Heart right ventricle (tissue), 16 donors: Measurements from ENCODE around the gene SLC39A11. TPM values are rescaled to one million over a fixed set of nuclear protein-coding genes. Genes with fewer than 3 reads are reported as not detected.

ENCODE experiments used
- ATAC-seq, 8 donors: fragments of 200-7000 bp; cut with Tn5 transposase; one replicate each; pipeline ENCODE4 v1.9.1; 2020; ENCODE audit warnings: mild to moderate bottlenecking in 8 of 8, moderate library complexity in 8 of 8, moderate number of reproducible peaks in 1 of 8
- DNase-seq, 2 donors: peaks; one replicate each; pipeline ENCODE4 v3.0.0-alpha.2; 2020
- H3K27ac ChIP-seq, 10 donors: fragments of 200-600 bp; sonication (generic) in 2 of 10; one replicate each; pipeline versions ENCODE4 v1.5.0 to v1.8.0; 2020 to 2022; ENCODE audit warnings: mild to moderate bottlenecking in 3 of 10
- H3K27me3 ChIP-seq, 7 donors: fragments of 200-600 bp; one replicate each; pipeline ENCODE4 v1.8.0; 2021 to 2022; ENCODE audit warnings: mild to moderate bottlenecking in 2 of 7
- H3K36me3 ChIP-seq, 9 donors: fragments of 200-600 bp; sonication (generic) in 1 of 9; one replicate each; pipeline versions ENCODE4 v1.5.0 to v1.8.0; 2020 to 2022; ENCODE audit warnings: mild to moderate bottlenecking in 2 of 9
- H3K4me1 ChIP-seq, 9 donors: fragments of 200-600 bp; sonication (generic) in 1 of 9; one replicate each; pipeline versions ENCODE4 v1.5.0 to v1.8.0; 2020 to 2022; ENCODE audit warnings: mild to moderate bottlenecking in 4 of 9
- H3K4me3 ChIP-seq, 10 donors: fragments of 200-600 bp; sonication (generic) in 2 of 10; one replicate each; pipeline versions ENCODE4 v1.5.0 to v1.8.0; 2020 to 2022; ENCODE audit warnings: mild to moderate bottlenecking in 7 of 10, moderate library complexity in 2 of 10
- H3K9me3 ChIP-seq, 11 donors: fragments of 200-600 bp in 10 of 11; sonication (generic) in 2 of 11; one replicate each; pipeline versions ENCODE4 v1.5.0 to v1.8.0; 2013 to 2022; ENCODE audit warnings: mild to moderate bottlenecking in 2 of 11, control low read depth in 1 of 11, moderate library complexity in 1 of 11
- WGBS, 2 donors: extraction: QIAGEN DNeasy Blood & Tissue Kit; methylation state at CpG; one replicate each; pipeline ENCODE4 v1.1.7; 2013; ENCODE audit warnings: inconsistent platforms in 1 of 2; 5-methylcytosine and 5-hydroxymethylcytosine counted together
- intact Hi-C, 10 donors: fragments of 100-400 bp; cut with DNase I; formaldehyde crosslinking; loops; one replicate each; pipeline versions ENCODE4 v1.11.1 to v1.14.2; 2022
- polyA plus RNA-seq, 2 donors: library from polyadenylated mRNA; stranded (reverse); fragments of 200-250 nt; gene quantifications; one replicate each; pipeline ENCODE4 v1.2.3, GENCODE V29; 2013
- total RNA-seq, 10 donors: library from RNA; stranded (reverse); fragmentation: NEBNext Ultra II Directional in 3 of 10; extraction: Animal tissue kit (Norgen Biotek cat#: 25700) in 3 of 10; gene quantifications; one replicate each; pipeline versions ENCODE4 v1.2.1 to v1.2.4, GENCODE V29; 2021 to 2023
- TF ChIP-seq, protein P1 (sequence below), 9 donors: fragments of 200-600 bp; sonication (generic) in 2 of 9; IDR thresholded peaks; one replicate each; pipeline versions ENCODE4 v1.5.0 to v1.8.0; 2021 to 2022; ENCODE audit warnings: antibody characterized with exemption in 9 of 9, mild to moderate bottlenecking in 5 of 9, moderate library complexity in 1 of 9
- donor health status: Arrhythmogenic right ventricular cardiomyopathy.
- donor health status: ischemic (EF 13 %, LVEDD 7.1; RV severe dilation, severe dysfunction).
- donor health status: healthy with polysubstance abuse.
- donor health status: DM: no; HTN: yes; CAD: no.
- donor health status: DM: no; HTN: no; CAD: no.
- donor health status: ischemic (EF 25% LVEDD 6.9; RV normal size, moderate dysfunction).
- donor health status: ischemic (EF 25% LVEDD 5.7; RV mildly dilated, moderate dysfunction).
- donor health status: healthy.
- donor health status: DM: yes; HTN: yes; CAD: no.
- donor health status: Ischemic cardiomyopathy.
- donor health status: ischemic (EF 35%, LVEDD 5.7; RV mildly dilated, moderate dysfunction).
- donor health status: nonischemic (EF 11% LVEDD 7.7; RV severe dilation, severe dysfunction).
- donor health status: DM: yes; HTN: yes; CAD: no.
- donor health status: PGD.
- donor health status: ischemic (EF 29% LVEDD 5.4; RV normal size, mild dysfunction).
- donor health status: nonischemic (EF 23%, LVEDD 6.1; RV moderate dilation, normal function).

SLC39A11 gene
- total and polyA plus RNA-seq, 12 donors, result 2.4 to 11.3 (median 6.4) TPM

DNA sequence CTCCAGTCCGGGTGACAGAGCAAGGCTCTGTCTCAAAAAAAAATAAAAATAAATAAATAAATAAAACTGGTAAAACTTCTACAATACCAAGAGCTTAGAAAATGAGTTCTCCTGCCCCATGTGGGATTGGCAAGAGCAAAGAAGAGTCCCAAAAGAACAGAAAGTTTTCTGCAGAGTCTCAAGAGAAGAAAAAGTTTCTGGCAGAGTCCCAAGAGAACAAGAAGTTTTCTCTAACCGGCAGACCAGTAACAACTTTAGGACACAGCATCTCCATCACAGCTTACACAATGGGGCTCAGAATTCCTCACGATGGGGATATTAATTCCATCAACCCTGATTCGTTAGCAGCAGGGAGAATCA is 1.1 kb downstream of the SLC39A11 start:
- peaks cover 0 to 8% (median 0%) of the 10 kb centered on the region in 7 donors for H3K27me3 ChIP-seq
- peak overlapping the region in 4 of 10 donors; percentile 54 to 76 (median 64) for H3K27ac ChIP-seq
- intact Hi-C loops, result loop anchor here in 3 of 10 donors (2.0 to 5.0 kb wide), 4 partner anchors 49 to 104 kb away; no protein-coding TSS in a partner anchor
- ATAC-seq (peak in 1 of 8 donors; percentile 21), DNase-seq (no peak)
- no peaks in the 10 kb centered on the region for H3K9me3 ChIP-seq
- WGBS, 2 donors, result 46 to 55% methylated on average over 4 of the region's 4 CpGs
- H3K4me1 ChIP-seq, result peaks cover 2 to 32% (median 15%) of the 10 kb centered on the region in 9 donors
- peaks cover 0 to 21% (median 6%) of the 10 kb centered on the region in 9 donors for H3K36me3 ChIP-seq
- peak overlapping the region in 8 of 10 donors; percentile 55 to 79 (median 66) for H3K4me3 ChIP-seq
- TF ChIP-seq, protein P1, sequence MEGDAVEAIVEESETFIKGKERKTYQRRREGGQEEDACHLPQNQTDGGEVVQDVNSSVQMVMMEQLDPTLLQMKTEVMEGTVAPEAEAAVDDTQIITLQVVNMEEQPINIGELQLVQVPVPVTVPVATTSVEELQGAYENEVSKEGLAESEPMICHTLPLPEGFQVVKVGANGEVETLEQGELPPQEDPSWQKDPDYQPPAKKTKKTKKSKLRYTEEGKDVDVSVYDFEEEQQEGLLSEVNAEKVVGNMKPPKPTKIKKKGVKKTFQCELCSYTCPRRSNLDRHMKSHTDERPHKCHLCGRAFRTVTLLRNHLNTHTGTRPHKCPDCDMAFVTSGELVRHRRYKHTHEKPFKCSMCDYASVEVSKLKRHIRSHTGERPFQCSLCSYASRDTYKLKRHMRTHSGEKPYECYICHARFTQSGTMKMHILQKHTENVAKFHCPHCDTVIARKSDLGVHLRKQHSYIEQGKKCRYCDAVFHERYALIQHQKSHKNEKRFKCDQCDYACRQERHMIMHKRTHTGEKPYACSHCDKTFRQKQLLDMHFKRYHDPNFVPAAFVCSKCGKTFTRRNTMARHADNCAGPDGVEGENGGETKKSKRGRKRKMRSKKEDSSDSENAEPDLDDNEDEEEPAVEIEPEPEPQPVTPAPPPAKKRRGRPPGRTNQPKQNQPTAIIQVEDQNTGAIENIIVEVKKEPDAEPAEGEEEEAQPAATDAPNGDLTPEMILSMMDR (IDR thresholded peaks at IDR 0.05), result no peak

DNA sequence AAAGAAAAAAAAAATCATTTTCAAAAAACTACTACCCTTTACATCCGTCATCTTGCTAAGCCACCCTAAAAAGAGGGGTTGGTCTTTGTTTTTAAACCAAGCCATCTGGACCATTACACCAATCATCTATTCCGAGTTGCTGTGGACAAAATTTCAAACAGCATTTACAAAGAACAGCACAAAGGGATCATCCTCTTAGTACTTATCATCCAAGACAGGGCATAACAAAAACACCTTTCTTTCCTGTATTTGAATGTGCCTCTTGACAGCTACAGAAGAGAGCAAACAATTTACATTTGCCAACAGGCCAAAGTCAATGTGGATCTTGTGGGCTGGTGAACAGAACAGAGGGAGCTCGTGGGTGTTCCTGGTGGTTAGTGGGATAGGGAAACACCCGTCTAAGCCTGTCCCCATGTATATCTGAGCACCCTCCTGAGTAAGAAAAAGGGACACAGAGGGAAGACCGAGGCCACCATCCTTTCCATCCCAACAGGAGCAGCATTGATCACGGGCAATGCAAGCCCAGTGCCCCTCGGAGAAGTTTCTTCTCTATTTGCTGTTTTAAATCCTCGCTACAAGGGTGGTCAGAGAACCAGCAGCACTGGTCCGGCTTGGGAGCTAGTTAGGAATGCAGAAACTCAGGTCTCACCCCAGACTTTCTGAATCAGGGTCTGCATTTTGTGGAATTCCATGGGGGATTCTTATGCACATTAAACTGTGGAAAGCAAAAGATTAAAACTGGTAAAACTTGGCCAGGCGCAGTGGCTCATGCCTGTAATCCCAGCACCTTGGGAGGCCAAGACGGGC is 1.9 kb downstream of the SLC39A11 start:
- H3K27me3 ChIP-seq, result no peaks in the 10 kb centered on the region
- TF ChIP-seq, protein P1 (IDR thresholded peaks at IDR 0.05), result no peak
- no peak overlapping the region for H3K4me3 ChIP-seq
- ATAC-seq (no peak), DNase-seq (no peak)
- H3K4me1 ChIP-seq, result peaks cover 2 to 32% (median 15%) of the 10 kb centered on the region in 9 donors
- peaks cover 0 to 27% (median 6%) of the 10 kb centered on the region in 9 donors for H3K36me3 ChIP-seq
- no peaks in the 10 kb centered on the region for H3K9me3 ChIP-seq
- H3K27ac ChIP-seq, result no peak overlapping the region
- intact Hi-C loops, result loop anchor here in 3 of 10 donors (2.0 to 5.0 kb wide), 4 partner anchors 48 to 103 kb away; no protein-coding TSS in a partner anchor
- 92 to 93% methylated on average over 11 of the region's 11 CpGs for WGBS, 2 donors

DNA sequence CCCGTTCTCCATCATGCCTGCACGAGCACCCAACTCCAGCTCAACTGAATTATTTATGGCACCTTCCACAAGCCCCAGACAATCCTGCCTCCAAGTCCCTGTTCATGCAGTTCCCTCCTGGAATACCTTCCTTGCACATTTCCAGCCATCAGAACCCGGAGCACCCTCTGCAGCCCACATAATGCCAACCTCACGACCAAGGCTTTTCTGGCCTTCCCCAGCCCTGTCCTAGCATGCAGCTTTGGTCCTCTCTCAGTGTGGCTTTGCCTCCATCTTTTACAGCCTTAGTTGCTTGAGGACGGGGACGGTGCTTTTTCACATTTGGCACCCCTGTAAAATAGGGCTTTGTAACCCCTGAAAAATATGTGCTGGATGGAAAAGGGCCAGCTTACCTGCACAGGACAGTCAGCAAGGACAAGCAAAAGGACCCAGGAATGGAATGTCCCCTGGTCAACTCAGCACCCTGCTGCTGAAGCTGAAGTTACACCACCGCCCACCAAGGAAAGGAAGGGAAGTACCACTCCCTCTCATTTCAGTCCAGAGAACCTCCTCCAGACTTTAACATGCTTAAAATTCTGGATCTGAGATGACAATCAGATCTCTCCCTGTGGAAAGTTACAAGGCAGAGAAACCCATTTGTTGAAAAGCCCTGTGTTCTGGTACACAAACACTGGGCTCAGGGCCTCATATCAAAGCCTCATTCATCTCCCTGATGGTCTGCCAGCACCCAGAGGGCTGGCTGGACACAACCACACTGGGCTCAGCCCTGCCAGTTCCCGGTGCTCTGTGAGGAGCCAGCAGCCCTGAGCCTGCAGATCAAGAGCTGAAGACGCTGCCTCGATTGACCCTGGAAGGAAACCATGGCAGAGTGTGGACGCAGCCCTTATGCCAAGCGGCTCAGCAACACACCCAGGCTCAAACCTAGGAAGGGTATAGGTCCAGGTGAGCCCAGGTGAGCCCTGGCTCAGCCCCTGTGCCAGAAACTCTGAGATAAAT is 2.9 kb downstream of the SLC39A11 start:
- Histone ChIP-seq H3K9me3 (no peaks in the 10 kb centered on the region), H3K4me3 (no peak overlapping the region), H3K27me3 (no peaks in the 10 kb centered on the region), H3K36me3 (peaks cover 0 to 36% (median 6%) of the 10 kb centered on the region in 9 donors), H3K27ac (no peak overlapping the region), H3K4me1 (peaks cover 2 to 32% (median 15%) of the 10 kb centered on the region in 9 donors)
- 85 to 88% methylated on average over 12 of the region's 12 CpGs for WGBS, 2 donors
- ATAC-seq (no peak), DNase-seq (no peak)
- intact Hi-C loops, result loop anchor here in 3 of 10 donors (2.0 to 5.0 kb wide), 5 partner anchors 47 to 102 kb away; no protein-coding TSS in a partner anchor
- TF ChIP-seq, protein P1 (IDR thresholded peaks at IDR 0.05), result no peak

DNA sequence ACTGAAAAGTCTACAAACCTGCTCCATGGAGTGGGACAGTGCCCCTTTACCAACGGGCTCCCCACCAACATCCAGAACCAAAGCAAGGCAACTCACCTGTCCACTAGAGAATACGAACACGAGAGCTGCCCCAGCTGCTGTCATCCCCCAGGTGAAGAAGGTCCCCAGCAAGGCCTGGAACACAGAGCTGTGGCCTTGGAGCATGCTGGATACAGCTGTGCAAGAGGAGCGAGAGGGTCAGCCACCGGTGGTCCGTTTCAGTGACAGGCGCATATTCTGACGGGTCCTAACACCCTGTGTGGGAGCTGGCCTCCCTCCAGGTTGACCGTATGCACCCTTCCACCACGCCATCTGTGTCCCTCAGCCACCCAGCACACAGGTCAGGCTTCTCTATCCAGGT is 3.9 kb downstream of the SLC39A11 start:
- peaks cover 0 to 3% (median 0%) of the 10 kb centered on the region in 11 donors for H3K9me3 ChIP-seq
- peaks cover 2 to 32% (median 15%) of the 10 kb centered on the region in 9 donors for H3K4me1 ChIP-seq
- no peaks in the 10 kb centered on the region for H3K27me3 ChIP-seq
- intact Hi-C loops, result loop anchor here in 1 of 10 donors (5.0 kb wide), 1 partner anchor 81 kb away; no protein-coding TSS in a partner anchor
- ATAC-seq, result no peak
- H3K4me3 ChIP-seq, result no peak overlapping the region
- TF ChIP-seq, protein P1 (IDR thresholded peaks at IDR 0.05), result no peak
- peaks cover 0 to 47% (median 14%) of the 10 kb centered on the region in 9 donors for H3K36me3 ChIP-seq
- no peak for DNase-seq
- 89 to 93% methylated on average over 10 of the region's 10 CpGs for WGBS, 2 donors
- H3K27ac ChIP-seq, result no peak overlapping the region
